Glomerular visceral epithelial cell (primary cell): ENCODE measurements around the gene ABCF1.
A peak's percentile ranks its signal among the peaks of the same experiment; 100 is the strongest.

Experiments used
- DNase-seq: peaks from one replicate; pipeline ENCODE4 v3.0.0-alpha.2; 2016; ENCODE audit errors: extremely low spot score

ABCF1 gene

GRCh38 chr6:30557683-30557981, 13.6 kb upstream of the ABCF1 start:
- no peak for DNase-seq

GRCh38 chr6:30560930-30561329, 10.3 kb upstream of the ABCF1 start:
- DNase-seq, result no peak

- no peak for DNase-seq
Observed at GRCh38 chr6:30562470-30563425, 8.5 kb upstream of the ABCF1 start.

- DNase-seq, result no peak
Observed at GRCh38 chr6:30564114-30564513, 7.1 kb upstream of the ABCF1 start.

- no peak for DNase-seq
Observed at GRCh38 chr6:30565772-30566171, 5.5 kb upstream of the ABCF1 start.

- DNase-seq, result no peak
Observed at GRCh38 chr6:30568245-30568644, 3.0 kb upstream of the ABCF1 start.

- no peak for DNase-seq
Observed at GRCh38 chr6:30570263-30570662, 979 bp upstream of the ABCF1 start.

GRCh38 chr6:30570740-30571074, 535 bp upstream of the ABCF1 start:
- DNase-seq, result no peak

- no peak for DNase-seq
Observed at GRCh38 chr6:30571762-30572082, 480 bp downstream of the ABCF1 start.

- DNase-seq, result no peak
Observed at GRCh38 chr6:30572148-30572547, 906 bp downstream of the ABCF1 start.

GRCh38 chr6:30573113-30573512, 1.9 kb downstream of the ABCF1 start:
- no peak for DNase-seq

- DNase-seq, result no peak
Observed at GRCh38 chr6:30578051-30578450, 6.8 kb downstream of the ABCF1 start.

- no peak for DNase-seq
Observed at GRCh38 chr6:30583921-30584320, 12.7 kb downstream of the ABCF1 start.

- no peak for DNase-seq
Observed at GRCh38 chr6:30589754-30590358, 18.6 kb downstream of the ABCF1 start.

GRCh38 chr6:30590509-30590908, 19.3 kb downstream of the ABCF1 start:
- no peak for DNase-seq

- DNase-seq, result no peak
Observed at GRCh38 chr6:30591008-30591407, 19.8 kb downstream of the ABCF1 start.

GRCh38 chr6:30592287-30592686, 21.0 kb downstream of the ABCF1 start:
- DNase-seq, result no peak

GRCh38 chr6:30597315-30598144, 26.3 kb downstream of the ABCF1 start:
- peak; percentile 77 for DNase-seq

GRCh38 chr6:30598912-30599624, 27.8 kb downstream of the ABCF1 start:
- no peak for DNase-seq

GRCh38 chr6:30599625-30600324, 28.5 kb downstream of the ABCF1 start:
- DNase-seq, result no peak

- peak; percentile 27 for DNase-seq
Observed at GRCh38 chr6:30600451-30600961, 29.3 kb downstream of the ABCF1 start.
